HG03097 (cell line): ENCODE data around the gene PCSK5.

Experiments
- ATAC-seq: cut with Tn5 transposase; IDR thresholded peaks from one replicate; pipeline ENCODE4 v1.9.1; 2021; ENCODE audit not compliant: unreplicated experiment, low FRiP score

The PCSK5 gene

GRCh38 chr9:76114144-76114543, 223.7 kb downstream of the PCSK5 start:
- no peak for ATAC-seq

- ATAC-seq, result no peak
These were observed 224.9 kb downstream of the PCSK5 start for GRCh38 chr9:76115396-76115795.

- ATAC-seq, result no peak
These were observed 225.6 kb downstream of the PCSK5 start for GRCh38 chr9:76115982-76116646.

- ATAC-seq, result no peak
These were observed 226.4 kb downstream of the PCSK5 start for GRCh38 chr9:76116913-76117312.

GRCh38 chr9:76127637-76128036, 237.2 kb downstream of the PCSK5 start:
- ATAC-seq, result no peak

GRCh38 chr9:76135902-76136301, 245.4 kb downstream of the PCSK5 start:
- ATAC-seq, result no peak

DNA sequence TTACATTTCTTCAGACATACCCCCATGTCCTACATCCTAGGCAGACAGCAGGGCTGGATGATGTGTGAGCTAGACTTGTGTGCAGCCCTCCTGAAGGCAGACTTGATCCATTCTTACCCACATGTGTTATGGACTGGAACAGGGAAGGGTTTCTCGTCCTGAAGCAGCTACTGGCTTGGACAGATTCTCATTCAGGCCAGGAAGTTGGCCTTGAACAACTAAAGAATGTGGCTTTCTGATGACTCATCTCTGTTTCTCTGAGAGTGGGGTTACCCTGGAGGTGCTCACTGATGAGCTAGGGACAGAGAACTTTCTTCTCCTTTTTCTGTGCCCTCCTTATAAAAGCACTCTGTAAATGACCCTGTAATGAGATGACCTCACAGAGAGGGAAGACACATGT, 246.5 kb downstream of the PCSK5 start:
- no peak for ATAC-seq

- ATAC-seq, result no peak
These were observed 247.5 kb downstream of the PCSK5 start for GRCh38 chr9:76137931-76138330.

GRCh38 chr9:76138360-76138759, 247.9 kb downstream of the PCSK5 start:
- ATAC-seq, result no peak

- ATAC-seq, result no peak
These were observed 253.4 kb downstream of the PCSK5 start for GRCh38 chr9:76143834-76144233.

GRCh38 chr9:76150013-76150412, 259.5 kb downstream of the PCSK5 start:
- ATAC-seq, result no peak

GRCh38 chr9:76151267-76151666, 260.8 kb downstream of the PCSK5 start:
- no peak for ATAC-seq

- no peak for ATAC-seq
These were observed 262.9 kb downstream of the PCSK5 start for GRCh38 chr9:76153339-76153738.

GRCh38 chr9:76153902-76154629, 263.6 kb downstream of the PCSK5 start:
- ATAC-seq, result no peak

GRCh38 chr9:76155361-76155760, 264.9 kb downstream of the PCSK5 start:
- no peak for ATAC-seq

DNA sequence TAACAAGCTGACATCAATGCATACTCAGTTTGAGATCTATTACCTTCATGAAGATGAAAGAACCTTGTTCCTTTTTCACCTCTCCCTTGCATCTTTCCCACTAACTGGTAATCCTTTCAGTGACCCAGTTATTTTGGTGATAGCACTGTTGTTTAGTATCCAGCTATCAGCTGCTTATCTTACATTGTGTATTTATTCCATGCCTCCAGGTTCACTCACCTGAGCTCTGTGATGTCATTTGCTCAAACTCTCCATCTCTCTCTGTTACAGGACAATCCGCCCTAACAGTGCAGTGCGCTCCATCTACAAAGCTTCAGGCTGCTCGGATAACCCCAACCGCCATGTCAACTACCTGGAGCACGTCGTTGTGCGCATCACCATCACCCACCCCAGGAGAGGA, 268.2 kb downstream of the PCSK5 start:
- no peak for ATAC-seq

GRCh38 chr9:76159293-76159926, 268.9 kb downstream of the PCSK5 start:
- ATAC-seq, result no peak

DNA sequence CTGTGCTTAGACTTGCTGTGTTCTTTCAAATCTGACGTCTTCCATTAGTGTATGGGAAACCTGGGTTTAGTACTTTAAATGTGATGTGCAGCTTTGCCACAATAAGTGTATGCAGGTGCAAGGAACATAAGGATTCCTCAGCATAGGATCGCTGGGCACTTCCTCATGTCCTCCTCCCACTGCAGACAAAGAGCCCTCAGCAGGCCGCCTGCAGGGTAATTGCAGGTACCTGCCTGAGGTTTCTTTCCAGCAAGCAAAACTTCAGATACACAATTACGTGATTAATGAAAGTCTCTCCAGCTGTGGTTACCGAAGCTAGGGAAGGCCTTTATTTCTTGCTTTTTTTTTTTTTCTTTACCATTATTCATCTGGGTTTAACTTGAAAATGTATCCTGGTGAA, 270.6 kb downstream of the PCSK5 start:
- ATAC-seq, result no peak

DNA sequence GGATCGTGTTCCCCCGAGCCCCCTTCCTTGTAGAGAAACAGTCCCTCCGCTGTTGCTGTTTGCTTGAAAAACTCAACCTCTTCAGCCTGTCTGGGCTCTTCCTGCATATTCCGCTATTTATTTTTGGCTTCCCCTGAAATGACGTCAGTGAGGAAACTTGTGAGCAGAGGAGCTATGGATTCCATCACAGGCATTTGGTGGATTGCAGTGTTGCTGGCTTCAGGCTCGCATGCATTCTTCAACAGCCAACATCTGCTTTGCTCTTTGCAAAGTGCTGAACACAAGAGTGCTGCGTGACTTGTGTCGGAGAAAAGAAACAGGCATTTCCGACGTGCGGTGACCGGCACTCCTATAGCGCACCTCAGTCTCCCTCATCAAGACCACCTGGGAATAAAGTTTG, 271.1 kb downstream of the PCSK5 start:
- no peak for ATAC-seq

DNA sequence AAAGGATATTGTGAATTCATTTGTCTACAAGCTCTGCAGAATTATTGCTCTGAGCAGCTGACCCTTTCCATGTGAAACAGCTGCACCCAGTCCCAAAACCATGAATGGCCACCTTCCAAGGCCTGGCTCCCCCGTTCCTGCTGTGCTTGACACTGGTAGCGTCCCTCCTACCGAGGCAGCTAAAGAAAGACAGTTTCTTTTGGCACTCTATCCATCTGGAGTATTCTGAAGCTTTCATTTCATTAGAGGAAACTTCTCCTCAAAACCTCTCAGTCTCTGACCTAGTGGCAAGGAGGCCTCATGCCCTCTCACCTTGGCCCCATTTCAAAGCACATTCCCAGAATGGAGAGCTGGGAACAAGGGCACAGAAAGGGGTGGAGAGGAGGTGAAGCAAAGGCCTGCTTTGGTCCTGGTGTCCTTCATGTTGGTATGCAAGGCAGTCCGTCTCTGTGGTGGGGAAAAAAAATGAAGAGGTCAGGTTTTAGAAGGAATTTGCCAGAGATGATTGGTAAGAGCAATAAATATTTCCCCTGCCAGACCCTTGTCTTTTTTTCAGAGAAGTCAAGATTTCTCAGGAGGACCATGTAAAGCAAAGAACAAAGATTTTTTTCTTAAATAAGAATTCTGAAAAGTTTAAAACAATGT, 271.7 kb downstream of the PCSK5 start:
- ATAC-seq, result no peak

DNA sequence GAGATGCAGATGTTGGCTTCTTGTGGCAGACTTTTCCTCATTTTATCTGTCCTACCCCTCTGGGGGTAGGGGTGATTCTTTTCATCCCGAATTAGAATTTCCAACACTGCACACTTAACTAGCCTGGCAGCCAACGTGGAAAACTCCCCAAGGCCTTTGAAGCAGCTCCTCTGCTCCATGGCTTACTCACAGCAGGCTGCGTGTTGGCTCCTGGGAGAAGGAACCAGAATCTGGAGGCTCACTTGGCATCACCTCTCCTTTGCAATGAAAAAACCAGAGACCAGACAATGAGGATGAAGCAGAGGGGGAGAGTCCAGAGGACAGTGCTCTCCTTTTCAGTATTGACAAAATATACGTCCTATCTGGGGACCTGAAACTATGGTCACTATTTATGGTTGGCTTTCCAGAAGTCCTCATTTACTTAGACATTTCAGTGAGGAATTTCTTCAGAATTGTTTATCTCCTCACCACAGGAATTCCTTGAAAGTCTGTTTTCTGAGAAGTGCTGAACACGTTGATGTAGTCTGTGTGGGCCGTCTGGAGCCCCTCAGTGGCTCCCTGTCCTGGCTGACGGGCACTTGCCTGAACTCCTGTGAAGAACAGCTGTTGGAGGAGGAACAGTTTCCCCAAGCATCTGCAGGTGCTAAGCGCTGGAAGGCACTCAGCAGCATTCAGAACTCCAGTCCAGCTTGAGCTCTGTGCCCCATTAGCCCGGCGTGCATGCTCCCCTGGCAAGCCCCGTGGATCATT, 272.5 kb downstream of the PCSK5 start:
- no peak for ATAC-seq
